ENCODE data around the gene PLA2G6.

The PLA2G6 gene

DNA sequence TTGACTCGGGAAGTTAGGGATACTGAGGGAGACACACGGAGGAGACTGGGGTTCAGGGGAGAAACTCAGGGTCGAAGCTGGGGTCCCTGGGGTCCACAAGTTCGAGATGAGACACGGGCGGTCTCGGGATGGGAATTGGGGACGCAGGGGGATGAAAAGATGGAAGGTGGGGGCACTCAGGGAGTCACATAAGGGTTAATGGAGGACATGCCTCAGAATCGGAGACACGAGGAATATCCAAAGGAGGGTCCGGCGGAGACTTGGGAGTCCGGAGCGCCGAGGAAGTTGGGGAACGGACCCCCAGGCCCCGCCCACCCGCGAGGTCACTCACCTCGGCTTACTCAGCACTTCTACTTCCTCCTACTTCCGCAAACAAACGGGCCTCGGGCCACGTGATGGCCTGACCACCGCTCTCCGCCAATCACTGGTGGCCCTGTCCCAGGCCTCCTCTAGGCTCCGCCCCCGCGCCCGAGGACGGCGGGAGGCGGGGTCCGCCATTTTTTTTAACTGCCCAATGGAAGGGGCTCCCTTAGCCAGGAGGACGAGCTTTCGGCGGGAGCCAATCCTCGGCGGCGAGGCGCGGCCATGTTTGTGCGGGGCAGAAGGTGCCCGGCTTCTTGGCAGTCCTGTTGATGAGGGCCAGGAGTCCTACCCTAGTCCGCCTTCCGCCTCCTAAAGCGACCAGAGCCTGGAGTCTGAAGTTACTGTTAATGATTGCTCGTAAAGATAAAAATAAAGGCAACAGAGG lies at the start of gene PLA2G6:
Gene PLA2G6, minus strand, starts transcription at position 378 of the 748 bp plus-strand sequence. CDS start 12,404 bp downstream, outside the sequence.
- peak; percentile 94 to 97 for DNase-seq

DNA sequence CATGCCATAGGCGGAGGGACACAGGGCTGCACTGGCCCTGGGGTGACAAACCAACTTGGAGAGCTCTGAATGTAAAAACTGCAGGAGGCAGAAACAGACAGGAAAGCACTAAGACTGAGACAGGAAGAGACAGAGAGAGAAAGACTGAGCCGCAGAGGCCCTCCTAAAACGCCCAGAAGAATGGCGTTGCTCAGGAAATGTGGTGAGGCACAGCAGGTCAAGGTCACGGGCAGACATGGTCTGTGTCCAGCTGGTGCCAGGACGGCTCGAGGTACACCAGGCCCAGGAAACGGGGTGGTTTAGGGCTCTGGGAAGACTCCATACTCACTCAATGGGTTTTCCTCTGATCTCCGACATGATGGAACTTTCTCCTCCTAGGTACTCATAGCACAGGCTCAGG lies 49.3 kb upstream of the PLA2G6 start:
- no peak for DNase-seq

DNA sequence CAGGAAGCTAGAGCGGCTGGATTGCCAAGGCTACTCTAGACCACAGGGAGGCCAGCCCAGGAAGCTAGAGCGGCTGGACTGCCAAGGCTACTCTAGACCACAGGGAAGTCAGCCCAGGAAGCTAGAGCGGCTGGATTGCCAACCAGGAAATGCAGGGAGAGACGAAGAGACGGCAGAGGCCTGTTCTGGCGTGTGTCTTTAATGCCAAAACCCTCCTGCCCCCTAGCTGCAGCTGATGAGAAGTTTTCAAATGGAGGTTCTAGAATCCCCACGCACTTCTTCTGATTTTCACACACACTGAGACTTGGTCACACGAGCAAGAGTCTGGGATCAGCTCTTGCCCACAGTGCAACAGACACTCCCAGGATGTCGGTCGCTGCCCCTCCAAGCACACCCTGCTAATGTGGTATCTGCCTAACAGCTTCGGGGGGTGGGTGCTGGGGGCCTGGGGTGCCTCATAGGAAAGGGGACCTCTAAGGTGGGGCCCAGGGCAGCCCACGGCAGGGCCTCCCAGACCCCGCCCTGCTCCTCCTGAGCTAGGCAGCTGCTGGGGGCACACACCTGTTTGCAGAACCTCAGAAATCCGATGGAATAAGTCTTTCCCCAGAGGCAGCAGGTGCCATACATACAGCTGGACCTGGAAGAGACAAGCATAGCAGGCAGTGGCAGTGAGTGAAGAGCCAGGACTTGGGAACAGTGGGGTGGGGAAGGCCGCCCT lies 48.6 kb upstream of the PLA2G6 start:
- DNase-seq: peak in 1 of 2 experiments; percentile 25

DNA sequence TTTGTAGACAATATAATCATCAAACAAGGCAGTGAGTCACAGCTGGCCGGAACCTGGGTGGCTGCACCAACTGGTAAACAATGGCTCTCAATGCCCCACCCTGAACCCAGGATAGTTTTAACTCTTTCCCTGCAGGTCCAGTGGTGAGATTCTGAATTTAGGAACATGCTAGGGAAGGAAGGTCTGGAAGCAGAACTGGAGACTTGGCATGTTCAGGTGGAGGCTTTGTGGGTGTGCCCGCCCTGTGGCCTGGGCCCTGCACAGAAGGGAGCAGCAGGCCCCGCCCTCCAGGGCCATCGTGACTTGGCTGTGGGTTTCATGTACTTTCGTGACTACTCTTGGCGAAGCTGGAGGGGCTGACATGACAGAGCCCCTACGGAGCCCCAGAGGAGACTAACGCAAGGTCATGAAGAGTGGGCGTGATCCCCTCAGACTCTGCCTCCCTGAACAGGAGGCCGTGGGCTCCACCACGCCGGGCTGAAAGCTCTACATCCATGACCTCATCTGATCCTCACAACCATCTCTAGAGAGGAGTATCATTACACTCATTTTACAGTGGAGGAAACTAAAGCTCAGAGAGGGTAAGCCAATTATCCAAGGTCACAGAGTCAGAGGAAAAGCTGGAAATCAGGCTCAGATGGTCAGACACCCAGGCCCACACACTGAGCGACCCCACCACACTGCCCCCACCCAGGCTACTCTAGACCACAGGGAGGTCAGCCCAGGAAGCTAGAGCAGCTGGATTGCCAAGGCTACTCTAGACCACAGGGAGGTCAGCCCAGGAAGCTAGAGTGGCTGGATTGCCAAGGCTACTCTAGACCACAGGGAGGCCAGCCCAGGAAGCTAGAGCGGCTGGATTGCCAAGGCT lies 47.5 kb upstream of the PLA2G6 start:
- DNase-seq: peak; percentile 13 to 55

GRCh38 chr22:38228326-38228872 lies 46.8 kb upstream of the PLA2G6 start:
- no peak for DNase-seq

- DNase-seq: no peak
Measured at GRCh38 chr22:38226853-38227649, 45.4 kb upstream of the PLA2G6 start.

- no peak for DNase-seq
Measured at GRCh38 chr22:38223289-38223960, 41.8 kb upstream of the PLA2G6 start.

DNA sequence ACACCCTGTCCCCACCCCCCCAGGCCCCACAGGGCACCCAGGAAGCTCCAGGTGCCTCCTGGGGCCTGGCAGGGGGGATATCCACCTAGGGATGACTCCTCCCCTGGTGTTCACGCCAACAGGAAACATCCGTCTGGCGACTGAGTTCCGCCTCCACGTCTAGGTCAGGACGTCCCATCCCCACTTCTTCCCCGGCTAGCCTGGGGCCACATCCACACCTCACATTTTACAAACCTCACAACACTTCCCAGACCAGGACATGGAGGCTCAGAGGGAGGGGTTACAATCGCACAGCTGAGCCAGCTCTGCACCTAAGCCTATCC lies 41.1 kb upstream of the PLA2G6 start:
- DNase-seq: no peak

DNA sequence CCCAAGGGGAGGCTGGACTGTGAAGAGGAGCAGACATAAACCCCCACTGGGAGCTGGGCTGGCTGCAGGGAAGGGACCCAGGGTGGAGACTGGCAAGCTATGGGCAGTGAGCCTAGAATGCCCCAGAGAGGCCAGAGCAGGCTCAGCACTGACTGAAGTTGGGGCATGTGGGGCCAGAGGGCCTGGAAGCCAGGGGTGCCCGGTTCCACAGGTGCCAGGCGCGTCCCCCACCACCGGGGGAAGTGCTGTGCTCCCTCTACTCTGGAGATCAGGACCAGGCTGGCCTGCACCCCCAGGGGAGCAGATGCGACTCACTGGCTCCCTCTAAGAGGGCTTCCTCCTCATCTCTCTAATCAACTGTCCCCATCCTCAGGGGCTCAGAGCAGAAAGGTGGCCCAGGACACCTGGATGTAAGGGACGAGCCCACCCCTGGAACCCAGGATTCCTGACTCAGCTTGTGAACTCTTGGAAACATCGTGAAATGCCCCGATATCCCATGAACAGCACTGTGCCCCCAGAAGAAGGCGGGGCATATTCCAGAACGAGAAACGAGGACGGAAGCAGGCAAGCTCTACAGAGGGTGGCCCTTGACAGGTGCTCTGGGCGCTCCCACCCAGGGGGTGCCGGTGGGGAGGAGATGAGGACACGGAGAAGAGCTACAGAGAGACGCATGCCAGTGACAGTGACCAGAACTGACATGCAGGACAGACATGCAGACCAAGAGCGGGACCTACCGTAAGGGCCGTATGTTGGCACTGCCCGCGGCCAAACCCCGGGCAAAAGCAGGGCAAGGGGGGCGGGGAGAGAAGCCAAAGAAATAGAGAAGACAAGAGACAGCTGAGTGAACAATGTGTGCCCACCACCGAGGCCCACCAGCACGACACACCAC lies 40.5 kb upstream of the PLA2G6 start:
- DNase-seq: no peak

GRCh38 chr22:38221407-38221806 lies 39.8 kb upstream of the PLA2G6 start:
- DNase-seq: no peak

GRCh38 chr22:38220653-38221386 lies 39.2 kb upstream of the PLA2G6 start:
- no peak for DNase-seq

GRCh38 chr22:38220163-38220562 lies 38.5 kb upstream of the PLA2G6 start:
- DNase-seq: no peak

GRCh38 chr22:38219632-38220031 lies 38.0 kb upstream of the PLA2G6 start:
- no peak for DNase-seq

GRCh38 chr22:38218661-38219622 lies 37.3 kb upstream of the PLA2G6 start:
- DNase-seq: no peak

DNA sequence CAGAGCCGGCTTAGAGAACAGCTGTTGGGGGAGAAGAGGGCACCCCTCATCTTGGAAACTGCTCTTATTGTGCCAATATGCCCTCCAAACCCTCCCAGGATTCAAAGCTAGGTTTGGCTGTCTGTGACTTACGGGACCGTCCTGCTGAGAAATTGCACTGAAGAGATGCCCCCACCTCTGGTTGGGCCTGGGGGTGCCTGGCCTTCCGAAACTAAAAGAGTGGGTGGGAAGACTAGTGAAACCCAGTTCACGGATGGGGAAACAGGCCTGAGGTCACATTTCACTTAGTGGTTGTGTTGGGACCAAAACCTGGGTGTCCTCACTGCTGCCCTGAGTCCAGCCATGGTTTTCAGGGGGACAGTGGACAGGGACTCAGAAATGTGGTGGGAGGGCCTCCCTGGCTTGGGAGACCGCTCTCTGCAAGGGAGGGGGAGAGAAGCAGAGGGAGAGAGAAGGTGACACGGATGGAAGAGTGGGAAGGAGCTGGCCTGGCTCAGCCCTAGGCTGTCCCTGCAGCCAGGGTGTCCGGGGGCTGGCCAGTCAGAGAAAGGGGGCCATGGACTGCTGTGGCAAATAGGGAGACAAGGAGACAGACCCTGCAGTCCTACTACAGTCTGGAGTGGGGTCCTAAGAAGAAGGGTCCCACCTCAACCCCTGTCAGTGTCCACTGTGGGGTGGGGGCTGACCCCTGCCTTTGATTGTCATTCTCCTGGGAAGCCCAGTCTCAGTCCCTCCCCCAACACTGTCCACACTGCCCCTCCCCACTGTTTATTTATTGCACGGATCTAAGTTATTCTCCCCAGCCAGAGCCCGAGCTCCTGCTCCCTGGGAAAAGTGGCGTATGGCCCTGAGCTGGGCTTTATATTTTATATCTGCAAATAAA lies 33.8 kb upstream of the PLA2G6 start:
- DNase-seq: no peak

- peak; percentile 31 to 51 for DNase-seq
Measured at GRCh38 chr22:38214302-38215056, 32.8 kb upstream of the PLA2G6 start.

GRCh38 chr22:38213990-38214301 lies 32.3 kb upstream of the PLA2G6 start:
- DNase-seq: no peak
